Iris pigment epithelial cell (primary cell): ENCODE results near the gene BBS4.
"Not testable (repeated sequence)": the region's sequence is repeated elsewhere in the genome, so short reads cannot be mapped to it uniquely, and the experiment has no call there.

Experiments used
- DNase-seq: peaks from one replicate; pipeline ENCODE4 v3.0.0-alpha.2; 2011; ENCODE audit warnings: low read depth

The BBS4 gene

GRCh38 chr15:72685925-72686794 lies at the start of gene BBS4, which contains the start of gene HIGD2B:
Gene BBS4, plus strand, starts transcription at chr15:72686207. Its CDS starts 21 bp downstream, at chr15:72686228.
Gene HIGD2B, minus strand, starts transcription at chr15:72686182. Its CDS starts 9,808 bp downstream, at chr15:72676374.
- DNase-seq: peak; percentile 86

- peak; percentile 71 for DNase-seq
Observed at GRCh38 chr15:72636519-72637282, 49.3 kb upstream of the BBS4 start.

GRCh38 chr15:72639759-72640483 lies 46.1 kb upstream of the BBS4 start:
- DNase-seq: not testable (repeated sequence)

GRCh38 chr15:72642271-72642670 lies 43.7 kb upstream of the BBS4 start:
- DNase-seq: not testable (repeated sequence)

- DNase-seq: not testable (repeated sequence)
Observed at GRCh38 chr15:72648631-72649253, 37.3 kb upstream of the BBS4 start.

GRCh38 chr15:72654397-72654796 lies 31.6 kb upstream of the BBS4 start, which contains the start of gene GOLGA6B:
Gene GOLGA6B, plus strand, starts transcription at chr15:72654697. Its CDS starts 41 bp downstream, at chr15:72654738.
- not testable (repeated sequence) for DNase-seq

- DNase-seq: not testable (repeated sequence)
Observed at GRCh38 chr15:72656014-72656413, 30.0 kb upstream of the BBS4 start.

GRCh38 chr15:72661081-72661480 lies 24.9 kb upstream of the BBS4 start:
- DNase-seq: not testable (repeated sequence)

GRCh38 chr15:72663931-72664330 lies 22.1 kb upstream of the BBS4 start:
- DNase-seq: not testable (repeated sequence)

GRCh38 chr15:72665706-72666105 lies 20.3 kb upstream of the BBS4 start:
- not testable (repeated sequence) for DNase-seq

GRCh38 chr15:72669803-72670202 lies 16.2 kb upstream of the BBS4 start:
- not testable (repeated sequence) for DNase-seq

- peak; percentile 55 for DNase-seq
Observed at GRCh38 chr15:72670656-72671352, 15.2 kb upstream of the BBS4 start.

- no peak for DNase-seq
Observed at GRCh38 chr15:72671525-72671924, 14.5 kb upstream of the BBS4 start.

- no peak for DNase-seq
Observed at GRCh38 chr15:72676838-72677237, 9.2 kb upstream of the BBS4 start.

- DNase-seq: no peak
Observed at GRCh38 chr15:72680931-72681330, 5.1 kb upstream of the BBS4 start.

GRCh38 chr15:72682772-72683171 lies 3.2 kb upstream of the BBS4 start:
- no peak for DNase-seq

GRCh38 chr15:72685301-72685924 lies 594 bp upstream of the BBS4 start:
- no peak for DNase-seq

- DNase-seq: no peak
Observed at GRCh38 chr15:72688697-72689096, 2.7 kb downstream of the BBS4 start.

GRCh38 chr15:72690938-72691337 lies 4.9 kb downstream of the BBS4 start:
- no peak for DNase-seq

- no peak for DNase-seq
Observed at GRCh38 chr15:72698938-72699337, 12.9 kb downstream of the BBS4 start.
